ENCODE data around the gene TKTL1.

- TF ChIP-seq POLR2A (IDR thresholded peaks at IDR 0.05; ENCODE audit: low read length), result no peak
- no peak for TF ChIP-seq GATA1 (IDR thresholded peaks at IDR 0.05; ENCODE audit: low read depth, low read length)
Measured at GRCh38 chrX:154321152-154321551, 25.6 kb downstream of the TKTL1 start.
